GM18499 (cell line): ENCODE measurements around the gene CFL1.
"Not testable (repeated sequence)": the region's sequence is repeated elsewhere in the genome, so short reads cannot be mapped to it uniquely, and the experiment has no call there.

Experiments
- ATAC-seq: cut with Tn5 transposase; IDR thresholded peaks from one replicate; pipeline ENCODE4 v1.9.1; 2021; ENCODE audit warnings: moderate number of reproducible peaks; ENCODE audit not compliant: insufficient read depth, unreplicated experiment

Gene CFL1

DNA sequence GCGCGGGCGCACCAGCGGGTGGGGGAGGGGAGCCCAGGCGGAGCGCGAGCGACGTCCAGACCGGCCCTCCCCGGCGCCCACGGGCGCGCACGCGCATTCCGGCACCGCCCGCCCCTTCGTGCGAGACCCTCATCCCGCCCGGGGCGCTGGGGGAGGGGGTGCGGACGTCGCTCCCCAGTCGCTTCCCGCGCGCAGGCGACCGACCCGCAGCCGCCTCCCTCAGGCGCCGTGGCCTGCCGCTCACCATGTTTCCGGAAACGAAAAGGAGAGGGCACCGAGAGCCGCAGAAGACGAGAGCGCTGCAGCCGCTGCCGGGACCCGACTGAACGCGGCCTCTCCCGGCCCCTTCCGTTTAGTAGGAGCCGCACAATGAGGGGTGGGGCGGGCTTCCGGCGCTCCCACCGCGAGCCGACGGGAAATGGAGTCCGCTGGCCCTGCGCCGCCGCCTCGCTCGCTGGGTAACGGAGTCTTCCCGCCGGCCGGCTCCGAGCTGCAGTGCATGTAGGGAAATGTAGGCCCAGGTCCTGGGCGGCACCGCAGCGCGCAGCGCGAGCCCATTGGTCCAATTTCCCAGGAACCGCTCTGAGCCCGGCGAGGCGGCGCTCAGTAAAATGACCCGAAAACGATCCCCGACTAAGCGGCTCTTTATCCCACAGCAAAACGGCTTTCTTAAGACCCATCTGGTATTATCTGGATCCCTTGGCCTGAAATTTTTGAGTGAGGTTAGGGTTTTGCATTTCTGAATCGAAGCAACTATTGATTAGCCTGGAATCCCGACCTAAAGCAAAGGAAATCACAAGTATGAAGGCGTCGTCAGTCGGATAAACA, at the start of gene CFL1:
Gene CFL1, minus strand, starts transcription at position 328 of the 828 bp plus-strand sequence. Its CDS starts 81 bp downstream, at position 247.
- ATAC-seq = peak; percentile 25

DNA sequence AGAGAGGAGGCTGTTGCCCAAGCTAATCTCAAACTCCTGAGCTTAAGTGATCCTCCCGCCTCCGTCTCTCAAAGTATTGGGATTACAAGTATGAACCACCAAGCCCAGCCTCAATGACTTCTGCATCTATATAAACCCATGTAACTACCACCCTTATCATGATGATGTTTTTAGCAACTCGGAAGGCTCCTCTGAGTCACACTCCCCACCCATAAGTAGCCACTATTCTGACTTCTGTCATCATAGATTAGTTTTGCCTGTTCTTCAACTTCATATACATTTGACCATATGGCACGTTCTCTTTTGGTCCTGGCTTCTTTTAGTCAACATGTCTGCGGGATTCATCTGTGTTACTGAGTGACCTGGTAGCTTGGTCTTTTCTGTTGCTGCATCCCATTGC, 48.6 kb upstream of the CFL1 start:
- ATAC-seq = no peak

DNA sequence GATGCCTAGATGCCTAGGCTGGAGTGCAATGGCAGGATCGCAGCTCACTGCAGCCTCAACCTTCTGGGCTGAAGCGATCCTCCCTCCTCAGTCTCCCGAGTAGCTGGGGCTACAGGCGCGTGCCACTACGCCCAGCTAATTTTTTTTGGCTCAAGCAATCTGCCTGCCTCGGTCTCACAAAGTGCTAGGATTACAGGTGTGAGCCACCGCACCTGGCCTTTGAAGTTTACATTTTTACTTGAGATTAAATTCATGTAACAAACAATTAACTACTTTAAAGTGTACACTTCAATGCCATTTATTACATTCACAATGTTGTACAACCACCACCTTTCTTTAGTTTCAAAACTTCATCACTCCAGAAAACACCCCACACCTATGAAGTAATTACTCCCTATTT, 45.7 kb upstream of the CFL1 start:
- ATAC-seq = no peak

DNA sequence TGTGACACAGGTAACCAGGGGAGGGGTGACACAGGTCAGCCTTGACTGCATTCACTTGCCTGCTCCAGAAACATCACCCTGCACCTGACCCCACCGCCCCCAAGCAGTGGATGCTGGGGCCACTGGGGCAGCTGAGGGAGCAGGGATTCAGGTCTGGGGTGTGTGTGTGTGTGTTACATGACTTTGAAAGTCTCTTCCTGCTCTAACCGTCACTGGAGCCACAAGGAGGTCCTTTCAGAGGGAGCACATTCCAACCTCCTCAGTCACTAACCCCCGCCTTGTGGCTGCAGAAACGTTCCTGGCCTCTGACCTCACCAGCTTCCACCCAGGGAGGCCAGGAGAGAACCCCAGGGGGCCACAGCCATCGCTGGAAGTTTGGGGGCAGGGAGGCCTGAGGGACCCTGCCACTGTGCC, 45.1 kb upstream of the CFL1 start:
- ATAC-seq = no peak

DNA sequence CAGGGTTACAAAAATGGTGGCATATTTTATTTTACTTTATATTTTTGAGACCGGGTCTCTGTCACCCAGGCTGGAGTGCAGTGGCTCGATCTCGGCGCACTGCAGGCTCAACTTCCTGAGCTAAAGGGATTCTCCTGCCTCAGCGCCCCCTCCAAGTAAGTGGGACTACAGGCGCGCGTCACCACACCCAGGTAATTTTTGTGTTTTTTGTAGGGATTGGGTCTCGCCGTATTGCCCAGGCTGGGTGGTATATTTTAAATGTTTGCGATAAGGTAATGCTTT, 42.9 kb upstream of the CFL1 start:
- no peak for ATAC-seq

DNA sequence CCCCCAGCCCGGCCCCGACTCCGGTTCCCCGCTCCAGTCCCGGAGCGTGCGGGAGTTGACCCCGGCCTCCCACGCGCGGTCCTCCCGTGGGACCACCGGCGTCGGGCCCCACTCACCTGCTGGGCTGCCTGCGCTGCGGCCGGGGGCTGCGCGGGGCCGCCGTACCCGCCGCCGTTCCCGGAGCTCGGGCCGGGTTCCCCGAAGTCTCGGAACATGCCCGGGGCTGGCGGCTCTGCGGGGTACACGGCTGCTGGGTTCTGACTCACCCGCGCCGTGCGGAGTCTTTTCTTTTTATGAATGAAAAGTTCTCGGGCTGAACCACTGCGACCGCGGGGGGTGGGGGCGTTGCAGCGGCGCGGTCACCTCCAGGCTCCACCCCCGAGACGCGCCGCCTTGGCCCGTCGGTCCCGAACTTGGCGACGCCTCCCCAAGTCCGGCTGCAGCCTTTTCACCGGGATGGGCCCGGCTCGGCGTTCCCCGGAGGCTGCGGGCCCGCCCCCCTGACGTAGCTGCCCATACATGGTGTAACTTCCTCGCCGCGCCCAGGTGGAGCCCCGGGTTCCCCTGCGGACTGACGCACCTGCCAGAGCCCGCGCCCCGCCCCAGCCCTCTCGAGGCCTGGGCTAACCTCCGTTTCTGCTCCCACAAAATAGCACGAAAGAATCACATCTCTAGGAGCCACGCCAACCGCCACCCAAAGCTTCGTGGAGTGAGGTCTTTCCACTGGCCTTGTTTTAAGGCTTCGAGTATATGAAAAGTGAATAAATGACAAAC, 42.3 kb upstream of the CFL1 start, which contains the start of gene FOSL1:
Gene FOSL1, minus strand, starts transcription at position 264 of the 774 bp plus-strand sequence. Its CDS starts 49 bp downstream, at position 215.
- peak; percentile 53 for ATAC-seq

DNA sequence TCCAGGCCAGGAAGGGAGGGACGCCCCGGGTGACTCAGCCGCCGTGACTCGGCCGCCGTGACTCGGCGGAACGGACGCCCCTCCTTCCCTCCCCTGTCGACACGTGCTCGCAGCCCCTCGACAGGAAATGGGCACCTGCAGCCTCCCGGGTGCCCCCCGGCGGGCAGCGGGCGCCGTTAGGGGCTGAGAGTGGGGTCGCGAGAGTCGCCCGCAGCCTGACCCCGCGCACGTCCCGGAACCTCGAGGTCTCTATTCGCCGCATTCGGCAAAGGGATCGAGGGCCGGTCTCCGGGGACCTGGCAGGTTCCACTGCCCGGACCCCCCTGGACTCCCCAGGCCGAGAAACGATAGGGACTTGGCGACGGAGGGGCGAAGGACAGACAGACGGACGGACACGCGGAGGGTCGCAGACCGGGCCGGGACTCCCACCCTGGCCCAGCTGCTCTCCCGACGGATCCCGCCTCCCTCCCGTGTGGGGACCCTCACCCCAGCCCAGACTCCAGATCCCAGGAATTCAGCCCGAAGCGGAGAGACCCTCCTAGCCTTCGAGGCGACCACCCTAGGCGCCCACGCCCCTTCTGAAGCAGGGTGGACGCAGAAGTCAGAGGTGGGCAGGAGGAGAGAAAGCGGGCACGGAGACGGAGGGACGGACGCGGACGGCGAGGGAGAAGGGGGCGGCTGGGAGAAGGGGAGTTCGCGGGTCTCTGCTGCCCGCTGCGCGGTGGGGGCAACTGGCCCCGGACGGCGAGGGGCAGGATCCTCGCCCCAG, 41.6 kb upstream of the CFL1 start:
- no peak for ATAC-seq

DNA sequence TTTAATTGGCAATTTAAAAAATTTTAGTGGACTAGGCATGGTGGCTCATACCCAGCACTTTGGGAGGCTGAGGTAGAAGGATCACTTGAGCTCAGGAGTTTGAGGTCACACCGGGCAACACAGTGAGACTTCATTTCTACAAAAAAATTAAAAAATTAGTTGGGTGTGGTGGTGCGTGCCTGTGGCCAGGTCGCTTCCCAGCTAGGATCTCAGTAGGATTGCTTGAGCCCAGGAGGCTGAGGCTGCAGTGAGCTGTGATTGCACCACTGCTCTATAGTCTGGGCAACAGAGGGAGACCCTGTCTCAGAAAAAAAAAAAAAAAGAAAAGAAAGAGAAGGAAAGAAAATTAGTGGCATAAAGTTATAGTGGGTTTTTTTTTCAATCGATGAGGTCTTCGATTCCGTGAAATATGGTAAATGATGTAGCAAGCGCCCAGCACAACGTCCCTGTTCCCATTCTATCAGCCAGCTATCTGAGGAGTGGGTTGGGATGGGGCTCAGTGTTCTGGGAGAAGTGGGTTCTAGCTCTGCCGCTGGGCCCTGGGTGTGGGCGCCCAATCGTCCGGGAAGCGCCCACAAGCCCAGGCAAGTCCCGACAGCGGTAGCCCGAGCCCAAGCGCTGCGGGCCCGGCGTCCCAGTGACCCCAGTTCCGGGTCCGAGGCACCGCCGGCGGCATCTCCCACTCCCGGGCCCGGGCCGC, 40.8 kb upstream of the CFL1 start:
- no peak for ATAC-seq

DNA sequence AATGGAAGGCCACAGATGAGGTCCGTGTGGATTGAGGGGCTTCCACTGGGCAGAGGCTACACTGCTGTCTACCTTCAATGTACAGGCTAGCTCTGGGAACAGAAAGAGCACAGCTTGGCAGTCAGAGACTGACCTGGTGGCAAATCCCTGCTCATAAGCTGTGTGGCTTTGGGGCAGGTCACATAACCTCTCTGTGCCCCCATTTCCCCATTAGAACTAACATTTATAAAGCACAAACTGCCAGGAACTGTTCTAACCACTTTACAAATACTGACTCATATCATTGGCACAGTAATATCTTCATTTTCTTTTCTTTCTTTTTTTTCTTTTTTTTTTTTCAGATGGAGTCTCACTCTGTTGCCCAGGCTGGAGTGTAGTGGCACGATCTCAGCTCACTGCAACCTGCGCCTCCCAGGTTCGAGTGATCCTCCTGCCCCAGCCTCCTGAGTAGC, 39.1 kb upstream of the CFL1 start:
- ATAC-seq = no peak

DNA sequence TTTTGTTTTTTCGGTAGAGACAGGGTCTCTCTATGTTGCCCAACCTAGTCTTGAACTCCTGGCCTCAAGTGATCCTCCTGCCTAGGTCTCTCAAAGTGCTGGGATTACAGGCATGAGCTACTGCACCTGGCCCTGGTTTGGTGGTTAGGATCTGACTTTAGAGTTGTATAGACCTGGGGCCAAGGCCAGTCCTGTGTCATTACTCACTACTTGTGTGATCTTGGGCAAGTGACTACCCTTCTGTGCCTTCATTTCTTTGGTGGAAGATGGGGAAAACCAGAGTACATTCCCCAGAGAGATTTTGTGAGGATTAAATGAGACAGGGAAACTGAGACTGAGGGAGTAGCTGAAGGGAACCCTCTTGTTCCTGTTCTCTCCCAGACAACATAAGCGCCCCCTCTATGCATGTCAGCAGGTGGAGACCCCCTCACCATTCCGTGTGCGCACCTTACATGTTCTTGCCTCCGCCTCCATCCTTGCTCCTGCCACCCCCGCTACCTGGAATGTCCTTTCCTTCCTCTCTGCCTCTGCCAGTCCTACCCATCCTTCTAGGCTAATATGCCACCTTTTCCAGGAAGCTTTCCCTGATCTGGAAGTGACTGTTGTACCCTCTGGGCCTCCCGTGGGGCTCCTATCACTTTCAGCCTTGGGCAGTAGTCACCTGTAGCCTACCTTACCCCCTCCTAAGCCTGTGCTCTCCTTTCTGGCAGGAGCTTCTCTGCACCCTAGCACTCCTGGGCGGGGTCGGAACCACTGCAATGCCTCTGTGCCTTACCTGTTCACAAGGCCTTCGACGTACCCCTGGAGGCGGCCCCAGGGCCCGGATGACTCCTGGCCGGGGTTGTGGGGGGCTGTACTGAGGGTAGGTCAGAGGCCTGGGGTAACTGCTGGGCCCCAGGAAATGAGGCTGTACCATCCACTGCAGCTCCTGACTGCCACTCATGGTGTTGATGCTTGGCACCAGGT, 38.3 kb upstream of the CFL1 start:
- no peak for ATAC-seq

DNA sequence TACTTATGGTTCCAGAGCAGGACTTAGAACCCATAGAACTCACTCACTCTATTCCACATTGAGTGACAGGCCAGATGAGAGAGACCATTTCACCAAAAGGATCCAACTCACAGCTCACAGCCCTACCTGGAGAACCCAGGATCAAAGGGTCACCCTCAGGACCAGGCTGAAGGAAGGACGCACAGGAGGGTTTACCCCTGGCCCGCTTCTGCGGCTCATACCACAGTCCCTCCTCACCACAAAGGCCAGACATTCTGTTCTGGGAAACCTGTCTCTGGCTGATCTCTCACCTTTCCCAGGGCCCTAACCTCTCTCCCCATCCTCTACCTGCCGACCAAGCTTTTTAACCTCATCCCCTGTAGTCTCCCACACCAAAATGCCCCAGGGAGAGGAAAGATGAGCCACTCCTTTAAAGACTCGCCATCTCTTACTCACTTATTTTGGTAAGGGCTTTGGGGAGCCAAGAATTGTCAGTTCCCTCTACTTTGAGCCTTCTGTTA, 37.6 kb upstream of the CFL1 start:
- no peak for ATAC-seq

DNA sequence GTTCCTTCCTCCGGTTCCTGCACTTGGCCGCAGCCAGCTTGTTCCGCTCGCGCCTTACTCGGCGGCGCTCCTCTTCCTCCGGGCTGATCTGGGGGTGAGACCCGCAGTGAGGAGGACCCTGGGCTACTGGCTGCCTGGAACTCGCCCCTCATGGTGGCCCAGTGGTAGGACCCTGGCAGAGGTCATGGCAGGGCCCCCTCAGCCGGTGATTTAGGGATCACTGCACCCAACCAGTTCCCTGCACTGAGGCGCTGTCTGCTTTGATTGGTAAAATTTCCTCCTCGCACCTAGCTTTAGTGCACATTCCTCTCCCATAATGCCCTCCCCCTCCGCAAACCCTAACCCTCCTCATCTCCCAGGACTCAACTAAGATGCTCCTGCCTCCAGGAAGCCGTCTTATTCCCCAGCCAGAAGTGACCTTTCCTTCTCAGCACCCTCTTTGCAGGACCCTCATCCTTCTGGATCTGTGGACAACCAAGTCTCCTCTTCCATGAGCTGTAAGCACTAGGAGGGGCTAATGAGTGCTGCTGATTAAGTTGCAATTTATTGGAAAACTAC, 36.1 kb upstream of the CFL1 start:
- ATAC-seq = no peak

DNA sequence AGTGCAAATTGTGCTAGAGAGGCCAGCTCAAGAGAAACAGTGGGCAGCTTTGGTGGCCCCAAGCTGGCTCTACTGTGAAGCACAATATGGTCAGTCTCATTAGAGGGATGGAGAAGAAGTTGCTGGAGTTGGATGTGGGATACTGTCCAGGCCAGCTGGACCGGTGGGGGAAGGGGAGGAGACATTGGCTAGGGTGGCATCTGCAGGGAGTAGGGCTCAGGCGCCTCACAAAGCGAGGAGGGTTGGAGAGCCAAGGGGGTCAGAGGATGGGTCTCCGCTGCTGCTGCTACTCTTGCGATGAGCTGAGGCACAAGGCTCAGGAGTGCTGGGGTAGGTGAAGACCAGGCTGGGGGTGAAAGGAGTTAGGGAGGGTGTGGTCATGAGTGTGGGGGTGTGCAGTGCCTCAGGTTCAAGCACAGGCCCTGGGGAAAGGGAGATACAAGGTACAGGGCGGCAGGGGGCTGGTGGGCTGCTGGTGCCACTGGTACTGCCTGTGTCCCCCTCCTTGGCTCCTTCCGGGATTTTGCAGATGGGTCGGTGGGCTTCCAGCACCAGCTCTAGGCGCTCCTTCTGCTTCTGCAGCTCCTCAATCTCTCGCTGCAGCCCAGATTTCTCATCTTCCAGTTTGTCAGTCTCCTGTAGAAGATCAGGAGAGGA, 34.8 kb upstream of the CFL1 start:
- ATAC-seq = no peak

DNA sequence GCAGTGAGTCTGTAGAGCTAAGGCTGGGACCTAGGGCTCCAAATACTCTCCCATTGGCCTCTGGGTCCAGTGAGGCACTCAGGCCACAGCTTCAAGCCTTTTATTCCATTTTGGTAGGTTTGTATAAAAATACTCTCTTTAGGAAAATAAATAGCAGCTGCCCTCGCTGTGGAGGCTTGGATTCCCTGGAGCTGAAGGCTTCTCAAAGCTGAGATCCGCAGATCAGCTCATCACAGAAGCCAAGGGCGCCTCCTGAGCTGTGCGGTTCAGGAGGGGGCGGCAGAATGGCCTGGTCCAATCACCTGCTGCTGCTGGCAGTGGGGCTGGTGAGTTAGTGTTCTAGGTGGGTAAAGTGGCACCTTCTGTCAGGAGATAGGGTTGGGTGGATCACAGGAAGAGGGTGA, 34.2 kb upstream of the CFL1 start:
- not testable (repeated sequence) for ATAC-seq

DNA sequence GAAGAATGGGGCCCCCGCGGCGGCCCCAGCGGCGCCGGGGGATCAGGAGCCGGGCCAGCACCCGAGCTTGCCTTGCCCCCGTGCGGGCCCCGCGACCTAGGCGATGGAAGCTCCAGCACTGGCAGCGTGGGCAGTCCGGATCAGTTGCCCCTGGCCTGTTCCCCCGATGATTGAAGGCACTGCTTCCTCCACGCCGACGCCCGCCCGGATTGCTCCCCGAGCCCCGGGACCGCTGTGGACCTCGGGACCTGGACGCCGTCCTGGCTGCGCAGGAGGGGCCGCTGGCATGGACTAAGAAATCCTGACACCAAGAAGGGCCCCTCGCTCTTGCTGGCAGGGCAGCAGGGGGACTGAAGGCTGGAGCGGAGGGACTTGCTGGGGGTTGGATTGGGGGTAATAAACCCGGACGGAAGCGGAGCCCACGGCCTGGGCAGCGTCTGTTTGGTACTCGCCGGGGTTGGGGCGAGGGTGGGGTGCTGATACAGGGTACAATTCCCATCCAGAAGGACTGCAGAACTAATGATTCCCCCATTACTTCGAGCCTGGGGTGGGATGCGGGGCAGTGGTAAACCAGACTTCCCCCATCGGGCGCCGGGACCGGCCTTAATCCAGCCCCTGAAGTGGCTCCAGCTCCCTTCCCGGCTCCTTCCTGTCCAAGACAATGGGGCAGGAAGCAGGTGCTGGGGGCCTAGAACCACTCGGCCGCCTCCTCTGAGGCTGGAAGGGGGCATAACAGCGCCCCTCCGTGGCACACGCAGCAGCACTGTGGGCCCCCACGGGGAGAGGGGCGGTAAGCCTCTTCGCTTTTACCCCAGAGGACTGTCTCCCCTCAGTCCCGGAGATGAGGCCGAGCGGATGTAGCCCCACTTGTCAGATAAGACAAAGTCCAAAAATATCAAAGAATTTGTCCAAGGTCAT, 33.5 kb upstream of the CFL1 start:
- no peak for ATAC-seq

DNA sequence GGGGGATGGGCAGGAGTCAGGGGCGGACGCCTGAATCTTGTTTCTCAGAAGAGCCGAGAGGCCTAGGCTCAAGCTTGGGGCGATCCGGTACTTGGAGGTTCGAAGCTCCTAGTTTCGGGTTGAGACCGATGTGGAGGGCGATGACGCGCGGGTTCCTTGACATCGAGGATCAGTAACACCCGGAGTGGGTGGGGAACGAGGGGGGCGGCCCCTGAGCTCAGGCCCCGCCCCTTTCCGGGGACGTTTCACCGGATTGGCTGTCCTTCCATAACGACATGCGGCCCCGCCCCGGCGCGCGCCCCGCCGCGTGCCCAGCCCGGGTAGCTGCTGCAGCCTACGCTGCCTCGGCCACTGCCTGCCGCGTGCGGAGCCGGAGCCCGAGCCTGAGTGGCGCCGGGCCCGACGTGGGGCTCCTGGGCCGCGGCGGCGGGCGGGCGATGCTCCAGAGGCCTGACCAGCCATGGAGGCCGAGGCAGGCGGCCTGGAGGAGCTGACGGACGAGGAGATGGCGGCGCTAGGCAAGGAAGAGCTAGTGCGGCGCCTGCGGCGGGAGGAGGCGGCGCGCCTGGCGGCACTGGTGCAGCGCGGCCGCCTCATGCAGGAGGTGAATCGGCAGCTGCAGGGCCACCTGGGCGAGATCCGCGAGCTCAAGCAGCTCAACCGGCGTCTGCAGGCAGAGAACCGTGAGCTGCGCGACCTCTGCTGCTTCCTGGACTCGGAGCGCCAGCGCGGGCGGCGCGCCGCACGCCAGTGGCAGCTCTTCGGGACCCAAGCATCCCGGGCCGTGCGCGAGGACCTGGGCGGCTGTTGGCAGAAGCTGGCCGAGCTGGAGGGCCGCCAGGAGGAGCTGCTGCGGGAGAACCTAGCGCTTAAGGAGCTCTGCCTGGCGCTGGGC, 32.6 kb upstream of the CFL1 start, which contains the start of gene CCDC85B:
Gene CCDC85B, plus strand, starts transcription at position 350 of the 895 bp plus-strand sequence. Its CDS starts 111 bp downstream, at position 461.
- ATAC-seq = no peak
